HG03045 (cell line): ENCODE measurements around the gene MEG3.
A peak's percentile ranks its signal among the peaks of the same experiment; 100 is the strongest.

Experiments used
- ATAC-seq: cut with Tn5 transposase; IDR thresholded peaks from one replicate; pipeline ENCODE4 v1.9.1; 2021; ENCODE audit warnings: mild to moderate bottlenecking, moderate library complexity; ENCODE audit not compliant: unreplicated experiment

Gene MEG3

GRCh38 chr14:100844421-100844820, 18.5 kb downstream of the MEG3 start:
- no peak for ATAC-seq

- no peak for ATAC-seq
Measured at GRCh38 chr14:100844846-100845245, 18.9 kb downstream of the MEG3 start.

GRCh38 chr14:100845341-100845740, 19.4 kb downstream of the MEG3 start:
- no peak for ATAC-seq

- ATAC-seq, result no peak
Measured at GRCh38 chr14:100846309-100846859, 20.5 kb downstream of the MEG3 start.

GRCh38 chr14:100849115-100849781, 23.3 kb downstream of the MEG3 start:
- no peak for ATAC-seq

- peak; percentile 53 for ATAC-seq
Measured at GRCh38 chr14:100850841-100851585, 25.1 kb downstream of the MEG3 start.

- no peak for ATAC-seq
Measured at GRCh38 chr14:100851586-100851916, 25.6 kb downstream of the MEG3 start.

GRCh38 chr14:100851946-100852620, 26.2 kb downstream of the MEG3 start:
- ATAC-seq, result no peak

- no peak for ATAC-seq
Measured at GRCh38 chr14:100854435-100854834, 28.5 kb downstream of the MEG3 start.

- no peak for ATAC-seq
Measured at GRCh38 chr14:100855256-100855930, 29.5 kb downstream of the MEG3 start.

GRCh38 chr14:100856056-100856950, 30.4 kb downstream of the MEG3 start:
- no peak for ATAC-seq

GRCh38 chr14:100857233-100857922, 31.5 kb downstream of the MEG3 start:
- no peak for ATAC-seq

- ATAC-seq, result no peak
Measured at GRCh38 chr14:100857923-100858837, 32.3 kb downstream of the MEG3 start.

GRCh38 chr14:100858838-100859220, 32.9 kb downstream of the MEG3 start:
- no peak for ATAC-seq

- no peak for ATAC-seq
Measured at GRCh38 chr14:100859781-100860180, 33.9 kb downstream of the MEG3 start.

GRCh38 chr14:100860556-100861187, 34.8 kb downstream of the MEG3 start:
- ATAC-seq, result no peak

GRCh38 chr14:100861188-100861936, 35.4 kb downstream of the MEG3 start:
- no peak for ATAC-seq

- no peak for ATAC-seq
Measured at GRCh38 chr14:100861937-100862247, 36.0 kb downstream of the MEG3 start.
